ENCODE measurements around the gene TRIM47. TPM values are rescaled to one million over a fixed set of nuclear protein-coding genes. Genes with fewer than 3 reads are reported as not detected.

TRIM47 gene
- total RNA-seq, 1 experiment from 2014 or later, result 6.9 TPM

DNA sequence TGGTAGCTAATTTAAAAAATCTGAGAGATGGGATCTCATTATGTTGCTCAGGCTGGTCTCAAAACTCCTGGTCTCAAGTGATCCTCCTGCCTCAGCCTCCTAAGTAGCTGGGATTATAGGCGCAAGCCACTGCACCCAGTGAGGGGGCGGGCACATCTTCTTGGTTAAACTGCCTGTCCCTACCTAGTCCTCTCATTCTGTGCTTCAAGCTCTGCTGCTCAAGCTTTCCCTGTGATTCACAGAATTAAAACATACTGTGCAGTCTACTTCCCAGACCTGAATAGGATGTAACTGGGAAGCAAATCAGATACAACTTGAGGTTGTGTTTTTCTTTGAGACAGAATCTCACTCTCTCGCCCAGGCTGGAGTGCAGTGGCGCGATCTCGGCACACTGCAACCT lies 24.0 kb upstream of the TRIM47 start:
- no peak overlapping the region for H4K8ac ChIP-seq (replicated peaks; ENCODE audit: insufficient read length, low read depth, low read length)
- Mint-ChIP-seq H3K4me1 (peaks cover 7 to 8% of the 10 kb centered on the region in 2 experiments), H3K27ac (no peak overlapping the region), H3K27me3 (ENCODE audit: low read depth) (no peaks in the 10 kb centered on the region), H3K4me3 (no peak overlapping the region), H3K36me3 (ENCODE audit: insufficient read depth in 1 of 3, low read depth in 3 of 3) (peaks cover 14 to 44% (median 40%) of the 10 kb centered on the region in 3 experiments; a peak in 6 of 7 replicates), H3K9me3 (no peaks in the 10 kb centered on the region)
- H3K14ac ChIP-seq (ENCODE audit: insufficient read depth, low read length), result no peak overlapping the region
- no peaks in the 10 kb centered on the region for H3K27me3 ChIP-seq (ENCODE audit: insufficient read depth, low read length)
- H3K4me1 ChIP-seq (ENCODE audit: insufficient read depth, low read length), result no peaks in the 10 kb centered on the region
- H4K91ac ChIP-seq (ENCODE audit: insufficient read length, low read depth, low read length), result no peak overlapping the region
- H3K79me2 ChIP-seq (ENCODE audit: insufficient read depth, low read length), result no peaks in the 10 kb centered on the region
- no peak overlapping the region for H2AK5ac ChIP-seq (ENCODE audit: insufficient read length, low read length)
- H3K4ac ChIP-seq (ENCODE audit: low read depth, low read length), result no peak overlapping the region
- no peak overlapping the region for H2BK20ac ChIP-seq (ENCODE audit: low read depth, low read length, poor library complexity, severe bottlenecking)
- no peak overlapping the region for H3K18ac ChIP-seq (ENCODE audit: insufficient read length, low read depth, low read length)
- H3K9ac ChIP-seq (ENCODE audit: extremely low read depth, insufficient read length, low read length), result no peak overlapping the region
- no CpG with 5 or more reads among the region's 6 CpGs for WGBS (ENCODE audit: extremely low coverage, insufficient read length, low lambda C conversion rate)
- H3K4me2 ChIP-seq (ENCODE audit: insufficient read depth, insufficient read length, low read length), result no peak overlapping the region
- no peak overlapping the region for H3K27ac ChIP-seq (ENCODE audit: insufficient read length, low read depth, low read length)
- peaks cover 5% of the 10 kb centered on the region for H3K23me2 ChIP-seq (ENCODE audit: insufficient read length, low read depth, low read length, poor library complexity, severe bottlenecking)
- H3K56ac ChIP-seq (ENCODE audit: insufficient read length, low read depth, low read length), result no peak overlapping the region
- no peak overlapping the region for H3K23ac ChIP-seq (ENCODE audit: insufficient read length, low read depth, low read length)
- H2BK15ac ChIP-seq (ENCODE audit: low read depth, low read length), result no peak overlapping the region
- H2AFZ ChIP-seq (ENCODE audit: low read length), result no peak overlapping the region
- no peak for DNase-seq
- no peaks in the 10 kb centered on the region for H4K20me1 ChIP-seq (ENCODE audit: control insufficient read depth, insufficient read depth, insufficient read length)
- H3T11ph ChIP-seq (ENCODE audit: low read length), result no peak overlapping the region
- TF ChIP-seq, protein P1, sequence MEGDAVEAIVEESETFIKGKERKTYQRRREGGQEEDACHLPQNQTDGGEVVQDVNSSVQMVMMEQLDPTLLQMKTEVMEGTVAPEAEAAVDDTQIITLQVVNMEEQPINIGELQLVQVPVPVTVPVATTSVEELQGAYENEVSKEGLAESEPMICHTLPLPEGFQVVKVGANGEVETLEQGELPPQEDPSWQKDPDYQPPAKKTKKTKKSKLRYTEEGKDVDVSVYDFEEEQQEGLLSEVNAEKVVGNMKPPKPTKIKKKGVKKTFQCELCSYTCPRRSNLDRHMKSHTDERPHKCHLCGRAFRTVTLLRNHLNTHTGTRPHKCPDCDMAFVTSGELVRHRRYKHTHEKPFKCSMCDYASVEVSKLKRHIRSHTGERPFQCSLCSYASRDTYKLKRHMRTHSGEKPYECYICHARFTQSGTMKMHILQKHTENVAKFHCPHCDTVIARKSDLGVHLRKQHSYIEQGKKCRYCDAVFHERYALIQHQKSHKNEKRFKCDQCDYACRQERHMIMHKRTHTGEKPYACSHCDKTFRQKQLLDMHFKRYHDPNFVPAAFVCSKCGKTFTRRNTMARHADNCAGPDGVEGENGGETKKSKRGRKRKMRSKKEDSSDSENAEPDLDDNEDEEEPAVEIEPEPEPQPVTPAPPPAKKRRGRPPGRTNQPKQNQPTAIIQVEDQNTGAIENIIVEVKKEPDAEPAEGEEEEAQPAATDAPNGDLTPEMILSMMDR (conservative IDR thresholded peaks at IDR 0.05), result no peak
- no peaks in the 10 kb centered on the region for H3K9me3 ChIP-seq (ENCODE audit: control insufficient read depth, low read depth, low read length)
- H4K5ac ChIP-seq (ENCODE audit: insufficient read length, low read depth, low read length), result no peak overlapping the region
- no peak overlapping the region for H2BK5ac ChIP-seq (ENCODE audit: insufficient read length, low read length)
- H3K79me1 ChIP-seq (ENCODE audit: insufficient read depth, low read depth, low read length, poor library complexity, severe bottlenecking), result no peaks in the 10 kb centered on the region
- H2BK12ac ChIP-seq (ENCODE audit: insufficient read length, low read depth, low read length), result no peak overlapping the region
- H2BK120ac ChIP-seq (ENCODE audit: low read depth, low read length, poor library complexity, severe bottlenecking), result no peak overlapping the region

Measured in H9 (cell line).